ENCODE results near the gene CCDC181.
A peak's percentile ranks its signal among the peaks of the same experiment; 100 is the strongest.

The CCDC181 gene

DNA sequence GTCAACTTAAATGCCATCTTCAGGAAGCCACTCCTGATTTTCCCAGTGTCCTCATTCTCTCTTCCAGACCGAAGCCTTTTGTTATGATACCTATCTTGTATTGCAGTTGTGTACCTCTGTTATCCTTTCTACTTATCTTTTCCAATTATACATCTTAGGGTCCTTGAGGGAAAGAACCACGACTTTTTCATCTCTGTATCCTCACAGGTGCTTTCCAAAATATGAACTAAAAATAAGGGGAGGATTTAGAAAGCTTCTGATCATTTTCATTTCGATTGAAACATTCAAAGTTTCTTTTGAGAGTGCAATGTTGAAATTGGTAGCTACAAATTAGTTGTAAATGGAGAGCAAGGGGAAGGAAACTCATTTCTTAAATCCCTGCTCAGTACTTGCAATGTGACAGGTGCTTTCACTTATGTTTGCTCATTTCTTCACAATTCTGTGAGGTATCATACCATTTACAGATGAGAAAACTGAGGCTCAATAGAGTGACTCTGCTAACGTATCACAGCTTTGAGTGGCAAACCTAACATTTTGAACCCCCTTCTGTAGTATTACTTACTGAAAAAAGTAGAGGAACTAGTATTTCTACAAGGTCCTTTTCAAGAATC is 34.2 kb upstream of the CCDC181 start:
- H3K4me1 ChIP-seq (ENCODE audit: control insufficient read depth, insufficient read depth, low read length, poor library complexity, severe bottlenecking) = peaks cover 5% of the 10 kb centered on the region
- no peaks in the 10 kb centered on the region for H3K9me3 ChIP-seq (ENCODE audit: control insufficient read depth, low read length)
- no peaks in the 10 kb centered on the region for H3K36me3 ChIP-seq (ENCODE audit: control insufficient read depth, insufficient read depth, low read length)
- H3K27ac ChIP-seq (ENCODE audit: insufficient read depth, low read length, poor library complexity, severe bottlenecking) = no peak overlapping the region
- no peaks in the 10 kb centered on the region for H3K27me3 ChIP-seq (replicated peaks; ENCODE audit: control insufficient read depth, insufficient read depth, low read length, poor library complexity, severe bottlenecking)
- DNase-seq = no peak
- H3K4me3 ChIP-seq (ENCODE audit: insufficient read depth, low read depth, low read length, poor library complexity, severe bottlenecking) = no peak overlapping the region

DNA sequence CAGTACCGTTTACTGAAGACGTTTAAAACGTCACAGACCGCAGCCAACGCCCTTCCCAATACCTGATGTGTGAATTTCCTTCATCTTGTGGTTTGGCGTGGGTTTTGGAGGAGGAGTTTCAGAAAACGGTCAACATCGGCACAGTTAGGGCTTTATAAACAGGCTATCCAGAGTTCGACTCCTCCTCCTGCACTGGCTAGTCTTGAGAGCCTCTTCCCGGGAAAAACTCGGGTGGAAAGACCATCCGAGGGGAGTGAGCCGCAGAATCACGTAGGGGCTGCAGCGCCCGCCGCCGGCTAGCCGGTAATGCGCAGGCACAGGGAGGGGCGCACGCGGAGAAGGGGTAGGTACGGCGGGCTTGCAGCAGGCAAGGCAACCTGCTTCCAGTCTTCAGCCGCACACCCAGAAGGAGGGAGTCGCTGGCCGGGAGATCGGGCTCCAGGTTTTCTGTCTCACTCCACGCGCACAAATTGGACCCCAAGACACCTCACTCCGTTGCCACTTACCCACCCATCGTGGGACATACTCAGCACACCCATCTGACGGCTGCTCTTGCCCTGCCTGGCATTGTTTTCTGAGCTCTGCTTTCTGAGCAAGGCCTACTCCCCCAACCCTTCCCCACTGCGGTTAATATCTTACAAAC is 33.0 kb upstream of the CCDC181 start:
- no peak for DNase-seq
- Histone ChIP-seq H3K9me3 (ENCODE audit: control insufficient read depth, low read length) (no peaks in the 10 kb centered on the region), H3K4me1 (ENCODE audit: control insufficient read depth, insufficient read depth, low read length, poor library complexity, severe bottlenecking) (peaks cover 5% of the 10 kb centered on the region), H3K36me3 (ENCODE audit: control insufficient read depth, insufficient read depth, low read length) (no peaks in the 10 kb centered on the region), H3K27ac (ENCODE audit: insufficient read depth, low read length, poor library complexity, severe bottlenecking) (no peak overlapping the region), H3K27me3 (replicated peaks; ENCODE audit: control insufficient read depth, insufficient read depth, low read length, poor library complexity, severe bottlenecking) (no peaks in the 10 kb centered on the region), H3K4me3 (ENCODE audit: insufficient read depth, low read depth, low read length, poor library complexity, severe bottlenecking) (peak overlapping the region; percentile 32)

DNA sequence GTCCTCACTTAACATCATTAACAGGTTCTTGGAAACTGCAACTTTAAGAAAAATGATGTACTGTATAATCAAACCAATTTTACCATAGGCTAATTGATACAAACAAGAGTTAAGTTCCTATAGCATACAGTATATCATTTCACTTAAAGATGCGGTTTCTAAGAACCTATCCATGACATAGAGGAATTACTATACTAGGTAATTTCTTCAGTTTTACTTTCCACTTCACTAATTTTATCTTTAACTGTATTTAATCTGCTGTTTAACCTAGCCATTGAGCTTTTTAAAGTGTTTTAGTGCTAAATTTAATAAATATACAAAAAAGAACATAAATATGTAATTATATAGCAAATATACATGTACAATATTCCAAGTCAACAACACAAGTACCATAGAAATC is 30.2 kb upstream of the CCDC181 start:
- Histone ChIP-seq H3K4me3 (ENCODE audit: insufficient read depth, low read depth, low read length, poor library complexity, severe bottlenecking) (no peak overlapping the region), H3K36me3 (ENCODE audit: control insufficient read depth, insufficient read depth, low read length) (no peaks in the 10 kb centered on the region)

DNA sequence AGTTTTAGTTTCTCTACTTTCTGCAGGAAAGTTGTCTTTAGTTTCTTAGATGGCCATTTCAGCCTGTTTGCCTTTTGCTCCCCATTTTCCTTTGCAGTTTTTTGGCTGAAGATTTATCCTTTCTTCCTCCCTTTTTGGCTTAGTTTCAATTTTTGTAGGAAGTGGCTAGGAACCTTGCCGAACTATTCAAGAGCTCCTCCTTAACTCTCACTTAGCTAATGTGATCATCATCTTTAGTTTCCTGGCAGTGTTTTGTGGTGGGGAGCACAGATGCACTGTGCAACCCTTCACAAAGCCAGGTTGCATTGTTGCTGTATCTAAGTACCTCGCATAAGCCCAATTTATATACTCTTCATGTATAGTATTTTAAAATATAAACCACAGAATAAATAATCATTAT is 28.8 kb upstream of the CCDC181 start:
- Histone ChIP-seq H3K4me1 (ENCODE audit: control insufficient read depth, insufficient read depth, low read length, poor library complexity, severe bottlenecking) (peaks cover 5% of the 10 kb centered on the region), H3K36me3 (ENCODE audit: control insufficient read depth, insufficient read depth, low read length) (no peaks in the 10 kb centered on the region), H3K4me3 (ENCODE audit: insufficient read depth, low read depth, low read length, poor library complexity, severe bottlenecking) (no peak overlapping the region)

More for the DNA sequence above, 30.2 kb upstream of the CCDC181 start:
- Histone ChIP-seq H3K9me3 (ENCODE audit: control insufficient read depth, low read length) (no peaks in the 10 kb centered on the region), H3K27me3 (replicated peaks; ENCODE audit: control insufficient read depth, insufficient read depth, low read length, poor library complexity, severe bottlenecking) (no peaks in the 10 kb centered on the region), H3K27ac (ENCODE audit: insufficient read depth, low read length, poor library complexity, severe bottlenecking) (no peak overlapping the region), H3K4me1 (ENCODE audit: control insufficient read depth, insufficient read depth, low read length, poor library complexity, severe bottlenecking) (peaks cover 5% of the 10 kb centered on the region)
- no peak for DNase-seq

DNA sequence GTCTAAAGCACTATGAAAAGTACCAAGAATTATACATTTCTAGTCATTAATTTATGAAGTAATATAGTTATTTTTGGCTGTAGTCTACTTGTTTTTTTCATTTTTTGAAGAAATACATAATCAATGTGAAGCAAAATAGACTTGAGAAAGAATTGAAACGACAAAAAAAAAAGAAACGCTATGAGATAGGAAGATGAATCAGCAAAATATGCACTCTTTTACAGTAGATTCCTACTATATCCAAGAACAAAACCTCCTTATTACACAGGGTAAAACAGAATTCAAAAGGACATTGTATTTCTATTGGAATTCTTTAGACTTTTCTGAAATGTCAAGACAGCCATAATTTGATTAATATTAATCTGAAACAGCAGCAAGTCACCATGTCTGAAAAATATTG is 25.6 kb upstream of the CCDC181 start:
- Histone ChIP-seq H3K27me3 (replicated peaks; ENCODE audit: control insufficient read depth, insufficient read depth, low read length, poor library complexity, severe bottlenecking) (no peaks in the 10 kb centered on the region), H3K27ac (ENCODE audit: insufficient read depth, low read length, poor library complexity, severe bottlenecking) (no peak overlapping the region), H3K4me1 (ENCODE audit: control insufficient read depth, insufficient read depth, low read length, poor library complexity, severe bottlenecking) (no peaks in the 10 kb centered on the region), H3K36me3 (ENCODE audit: control insufficient read depth, insufficient read depth, low read length) (no peaks in the 10 kb centered on the region), H3K4me3 (ENCODE audit: insufficient read depth, low read depth, low read length, poor library complexity, severe bottlenecking) (no peak overlapping the region), H3K9me3 (ENCODE audit: control insufficient read depth, low read length) (no peaks in the 10 kb centered on the region)
- DNase-seq = no peak

More for the DNA sequence above, 28.8 kb upstream of the CCDC181 start:
- no peak overlapping the region for H3K27ac ChIP-seq (ENCODE audit: insufficient read depth, low read length, poor library complexity, severe bottlenecking)
- DNase-seq = no peak
- no peaks in the 10 kb centered on the region for H3K27me3 ChIP-seq (replicated peaks; ENCODE audit: control insufficient read depth, insufficient read depth, low read length, poor library complexity, severe bottlenecking)
- no peaks in the 10 kb centered on the region for H3K9me3 ChIP-seq (ENCODE audit: control insufficient read depth, low read length)

DNA sequence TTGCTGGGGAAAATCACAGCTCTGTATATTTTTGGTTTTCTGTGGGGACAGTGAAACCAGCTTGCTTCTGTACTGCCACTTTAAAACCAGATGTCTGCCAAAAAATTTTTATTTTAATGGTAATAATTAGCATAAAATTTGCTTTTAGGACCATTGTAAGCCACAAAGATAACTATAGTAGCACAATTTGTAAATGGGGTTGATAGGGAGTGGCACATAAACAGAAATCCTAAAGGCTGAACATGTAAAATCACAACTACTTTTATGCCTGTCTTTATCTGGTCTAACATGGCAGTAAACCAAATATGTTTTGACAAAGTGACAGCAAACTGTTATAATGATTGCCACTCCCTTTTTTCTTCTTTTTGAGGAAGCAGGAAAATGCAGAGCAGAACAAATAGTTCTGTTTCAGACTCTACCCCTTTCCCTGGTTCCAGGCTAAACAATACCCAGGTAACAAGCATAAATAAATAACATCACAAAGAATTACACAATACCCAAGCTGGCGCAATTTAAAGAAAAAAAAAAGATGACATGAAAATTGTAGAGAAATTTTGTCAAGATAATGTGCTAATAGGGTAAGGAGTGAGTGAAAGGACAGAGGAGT is 24.0 kb upstream of the CCDC181 start:
- Histone ChIP-seq H3K9me3 (ENCODE audit: control insufficient read depth, low read length) (no peaks in the 10 kb centered on the region), H3K27me3 (replicated peaks; ENCODE audit: control insufficient read depth, insufficient read depth, low read length, poor library complexity, severe bottlenecking) (no peaks in the 10 kb centered on the region), H3K27ac (ENCODE audit: insufficient read depth, low read length, poor library complexity, severe bottlenecking) (no peak overlapping the region), H3K4me1 (ENCODE audit: control insufficient read depth, insufficient read depth, low read length, poor library complexity, severe bottlenecking) (no peaks in the 10 kb centered on the region), H3K36me3 (ENCODE audit: control insufficient read depth, insufficient read depth, low read length) (no peaks in the 10 kb centered on the region), H3K4me3 (ENCODE audit: insufficient read depth, low read depth, low read length, poor library complexity, severe bottlenecking) (no peak overlapping the region)
- no peak for DNase-seq

DNA sequence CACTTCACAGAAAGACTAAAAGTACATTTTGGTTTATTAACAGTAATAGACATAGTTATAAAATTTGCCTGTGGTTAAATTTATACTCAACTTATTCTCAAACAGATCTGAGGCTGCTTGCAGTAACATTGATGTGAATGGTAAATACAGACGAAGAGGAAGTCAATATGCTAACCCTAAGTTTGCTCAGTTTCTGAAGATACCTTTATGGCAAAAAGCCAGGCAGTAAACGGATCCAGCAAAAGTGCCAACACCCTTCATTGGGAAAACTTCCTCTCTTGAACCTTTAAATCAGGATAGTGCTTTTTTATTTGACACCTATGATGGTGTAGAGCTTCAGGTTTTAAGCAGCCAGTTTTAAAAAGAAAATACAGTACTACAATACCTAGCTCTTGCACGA is 16.6 kb upstream of the CCDC181 start:
- DNase-seq = no peak
- Histone ChIP-seq H3K36me3 (ENCODE audit: control insufficient read depth, insufficient read depth, low read length) (no peaks in the 10 kb centered on the region), H3K9me3 (ENCODE audit: control insufficient read depth, low read length) (no peaks in the 10 kb centered on the region), H3K27me3 (replicated peaks; ENCODE audit: control insufficient read depth, insufficient read depth, low read length, poor library complexity, severe bottlenecking) (no peaks in the 10 kb centered on the region), H3K4me1 (ENCODE audit: control insufficient read depth, insufficient read depth, low read length, poor library complexity, severe bottlenecking) (no peaks in the 10 kb centered on the region), H3K27ac (ENCODE audit: insufficient read depth, low read length, poor library complexity, severe bottlenecking) (no peak overlapping the region), H3K4me3 (ENCODE audit: insufficient read depth, low read depth, low read length, poor library complexity, severe bottlenecking) (no peak overlapping the region)

DNA sequence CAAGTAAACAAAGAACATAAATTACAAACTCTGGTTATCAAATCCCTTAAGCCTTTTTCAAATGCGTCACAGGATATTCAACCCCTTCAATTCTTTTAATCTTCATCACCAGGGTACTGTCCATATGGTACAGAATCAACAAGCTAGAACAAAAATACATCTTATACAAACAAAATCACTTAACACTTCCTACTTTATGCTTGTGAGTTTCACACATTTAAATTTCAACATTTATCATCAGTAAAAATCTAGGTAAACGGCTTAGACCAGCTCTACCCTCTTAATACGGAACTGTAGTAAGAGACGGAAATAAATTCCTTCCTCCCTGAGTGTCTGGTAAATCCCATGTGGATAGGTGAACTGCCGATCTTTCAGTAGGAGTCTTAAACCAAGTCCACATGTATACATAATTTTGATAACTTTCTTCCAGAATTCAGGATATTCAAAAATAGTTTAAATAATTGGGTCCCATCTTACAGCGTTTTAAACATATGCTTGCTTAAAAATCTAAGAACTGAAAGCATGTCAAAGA is 1.0 kb downstream of the CCDC181 start:
- Histone ChIP-seq H3K4me3 (ENCODE audit: insufficient read depth, low read depth, low read length, poor library complexity, severe bottlenecking) (no peak overlapping the region), H3K36me3 (ENCODE audit: control insufficient read depth, insufficient read depth, low read length) (no peaks in the 10 kb centered on the region), H3K9me3 (ENCODE audit: control insufficient read depth, low read length) (no peaks in the 10 kb centered on the region), H3K27ac (ENCODE audit: insufficient read depth, low read length, poor library complexity, severe bottlenecking) (no peak overlapping the region), H3K4me1 (ENCODE audit: control insufficient read depth, insufficient read depth, low read length, poor library complexity, severe bottlenecking) (peaks cover 4% of the 10 kb centered on the region), H3K27me3 (replicated peaks; ENCODE audit: control insufficient read depth, insufficient read depth, low read length, poor library complexity, severe bottlenecking) (peaks cover 8% of the 10 kb centered on the region)
- DNase-seq = no peak

DNA sequence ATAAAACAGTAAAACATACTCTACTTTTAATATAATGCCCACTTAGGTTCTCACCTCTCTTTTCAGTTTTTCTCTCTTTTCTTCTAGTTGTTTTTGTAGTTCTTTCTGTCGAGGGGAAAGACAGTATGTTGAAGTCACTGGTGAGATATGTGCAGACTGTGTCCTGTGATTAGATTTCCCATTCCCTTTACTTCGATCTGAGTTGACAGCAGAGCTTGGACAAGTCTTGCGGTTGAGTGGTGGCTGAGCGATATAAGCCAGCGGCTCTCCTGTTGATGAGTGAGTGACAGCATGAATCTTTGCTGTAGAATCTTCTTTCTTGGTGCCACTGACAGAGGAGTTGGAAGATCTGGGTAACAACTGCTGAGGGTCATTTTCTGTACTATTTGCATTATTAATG is 6.0 kb downstream of the CCDC181 start:
- no peaks in the 10 kb centered on the region for H3K9me3 ChIP-seq (ENCODE audit: control insufficient read depth, low read length)
- H3K36me3 ChIP-seq (ENCODE audit: control insufficient read depth, insufficient read depth, low read length) = no peaks in the 10 kb centered on the region
- no peak overlapping the region for H3K4me3 ChIP-seq (ENCODE audit: insufficient read depth, low read depth, low read length, poor library complexity, severe bottlenecking)
- no peak overlapping the region for H3K27ac ChIP-seq (ENCODE audit: insufficient read depth, low read length, poor library complexity, severe bottlenecking)
- DNase-seq = no peak
- peaks cover 8% of the 10 kb centered on the region for H3K27me3 ChIP-seq (replicated peaks; ENCODE audit: control insufficient read depth, insufficient read depth, low read length, poor library complexity, severe bottlenecking)
- no peaks in the 10 kb centered on the region for H3K4me1 ChIP-seq (ENCODE audit: control insufficient read depth, insufficient read depth, low read length, poor library complexity, severe bottlenecking)

DNA sequence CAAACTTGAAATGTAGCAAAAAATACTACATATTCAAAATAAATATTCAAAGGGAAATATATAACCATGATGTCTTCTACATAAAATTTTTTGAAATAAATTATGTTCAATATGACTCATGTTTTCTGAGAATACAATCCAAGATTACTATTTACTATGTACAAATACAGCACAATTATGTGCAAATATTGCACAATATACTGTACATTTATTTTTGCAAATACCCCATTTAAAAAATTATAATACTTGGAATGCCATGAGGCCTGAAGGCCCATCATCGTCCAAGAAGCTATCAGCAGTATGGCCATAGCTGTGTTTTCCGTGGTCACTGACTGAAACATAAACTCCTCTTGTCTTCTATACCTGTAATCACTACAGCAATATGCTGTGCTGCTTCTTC is 12.3 kb downstream of the CCDC181 start:
- Histone ChIP-seq H3K27ac (ENCODE audit: insufficient read depth, low read length, poor library complexity, severe bottlenecking) (no peak overlapping the region), H3K4me1 (ENCODE audit: control insufficient read depth, insufficient read depth, low read length, poor library complexity, severe bottlenecking) (no peaks in the 10 kb centered on the region), H3K27me3 (replicated peaks; ENCODE audit: control insufficient read depth, insufficient read depth, low read length, poor library complexity, severe bottlenecking) (no peaks in the 10 kb centered on the region), H3K9me3 (ENCODE audit: control insufficient read depth, low read length) (no peaks in the 10 kb centered on the region), H3K36me3 (ENCODE audit: control insufficient read depth, insufficient read depth, low read length) (no peaks in the 10 kb centered on the region), H3K4me3 (ENCODE audit: insufficient read depth, low read depth, low read length, poor library complexity, severe bottlenecking) (no peak overlapping the region)
- DNase-seq = no peak
